GM19193 (cell line): ENCODE results near the gene SBF2.

Experiments
- POLR2A ChIP-seq: IDR thresholded peaks from 4 replicates; pipeline ENCODE4 v1.6.1; 2011; ENCODE audit not compliant: insufficient read depth, insufficient read length; ENCODE audit errors: extremely low read depth

SBF2 gene

GRCh38 chr11:9739123-9739900, 554.7 kb downstream of the SBF2 start:
- TF ChIP-seq POLR2A = no peak

GRCh38 chr11:9738707-9739106, 555.3 kb downstream of the SBF2 start:
- no peak for TF ChIP-seq POLR2A

GRCh38 chr11:9738116-9738515, 555.9 kb downstream of the SBF2 start:
- no peak for TF ChIP-seq POLR2A

GRCh38 chr11:9736365-9736764, 557.7 kb downstream of the SBF2 start:
- TF ChIP-seq POLR2A = no peak

GRCh38 chr11:9735919-9736318, 558.1 kb downstream of the SBF2 start:
- TF ChIP-seq POLR2A = no peak

GRCh38 chr11:9735236-9735635, 558.8 kb downstream of the SBF2 start:
- no peak for TF ChIP-seq POLR2A

GRCh38 chr11:9733212-9733611, 560.8 kb downstream of the SBF2 start:
- no peak for TF ChIP-seq POLR2A

GRCh38 chr11:9732453-9732852, 561.6 kb downstream of the SBF2 start:
- no peak for TF ChIP-seq POLR2A

GRCh38 chr11:9731256-9731655, 562.8 kb downstream of the SBF2 start:
- no peak for TF ChIP-seq POLR2A
